Fibroblast of pulmonary artery (primary cell): ENCODE data around the gene MRPL41.
"Not testable (repeated sequence)": the region's sequence is repeated elsewhere in the genome, so short reads cannot be mapped to it uniquely, and the experiment has no call there.

Source experiments
- DNase-seq: peaks from one replicate; pipeline ENCODE4 v3.0.0-alpha.2; 2010; ENCODE audit warnings: low read depth
- H3K4me3 ChIP-seq: replicated peaks from 2 replicates; pipeline ENCODE4 v1.5.1; 2011; ENCODE audit warnings: low read depth, mild to moderate bottlenecking, control low read depth, low read length, moderate library complexity
- TF ChIP-seq, protein P1 (sequence below): IDR thresholded peaks from 2 replicates; pipeline ENCODE4 v1.5.1; 2011; ENCODE audit warnings: mild to moderate bottlenecking, control low read depth, low read length, inconsistent platforms; ENCODE audit errors: missing control alignments

Gene MRPL41

DNA sequence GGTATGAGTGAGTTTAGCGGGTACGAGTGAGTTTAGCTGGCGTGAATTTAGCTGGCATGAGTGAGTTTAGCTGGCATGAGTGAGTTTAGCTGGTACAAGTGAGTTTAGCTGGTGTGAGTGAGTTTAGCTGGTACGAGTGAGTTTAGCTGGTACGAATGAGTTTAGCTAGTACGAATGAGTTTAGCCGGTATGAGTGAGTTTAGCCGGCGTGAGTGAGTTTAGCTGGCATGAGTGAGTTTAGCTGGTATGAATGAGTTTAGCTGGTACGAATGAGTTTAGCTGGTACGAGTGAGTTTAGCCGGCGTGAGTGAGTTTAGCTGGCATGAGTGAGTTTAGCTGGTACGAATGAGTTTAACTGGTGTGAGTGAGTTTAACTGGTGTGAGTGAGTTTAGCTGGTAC is 42.5 kb upstream of the MRPL41 start:
- TF ChIP-seq, protein P1, sequence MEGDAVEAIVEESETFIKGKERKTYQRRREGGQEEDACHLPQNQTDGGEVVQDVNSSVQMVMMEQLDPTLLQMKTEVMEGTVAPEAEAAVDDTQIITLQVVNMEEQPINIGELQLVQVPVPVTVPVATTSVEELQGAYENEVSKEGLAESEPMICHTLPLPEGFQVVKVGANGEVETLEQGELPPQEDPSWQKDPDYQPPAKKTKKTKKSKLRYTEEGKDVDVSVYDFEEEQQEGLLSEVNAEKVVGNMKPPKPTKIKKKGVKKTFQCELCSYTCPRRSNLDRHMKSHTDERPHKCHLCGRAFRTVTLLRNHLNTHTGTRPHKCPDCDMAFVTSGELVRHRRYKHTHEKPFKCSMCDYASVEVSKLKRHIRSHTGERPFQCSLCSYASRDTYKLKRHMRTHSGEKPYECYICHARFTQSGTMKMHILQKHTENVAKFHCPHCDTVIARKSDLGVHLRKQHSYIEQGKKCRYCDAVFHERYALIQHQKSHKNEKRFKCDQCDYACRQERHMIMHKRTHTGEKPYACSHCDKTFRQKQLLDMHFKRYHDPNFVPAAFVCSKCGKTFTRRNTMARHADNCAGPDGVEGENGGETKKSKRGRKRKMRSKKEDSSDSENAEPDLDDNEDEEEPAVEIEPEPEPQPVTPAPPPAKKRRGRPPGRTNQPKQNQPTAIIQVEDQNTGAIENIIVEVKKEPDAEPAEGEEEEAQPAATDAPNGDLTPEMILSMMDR: no peak
- DNase-seq: no peak
- no peak overlapping the region for H3K4me3 ChIP-seq

DNA sequence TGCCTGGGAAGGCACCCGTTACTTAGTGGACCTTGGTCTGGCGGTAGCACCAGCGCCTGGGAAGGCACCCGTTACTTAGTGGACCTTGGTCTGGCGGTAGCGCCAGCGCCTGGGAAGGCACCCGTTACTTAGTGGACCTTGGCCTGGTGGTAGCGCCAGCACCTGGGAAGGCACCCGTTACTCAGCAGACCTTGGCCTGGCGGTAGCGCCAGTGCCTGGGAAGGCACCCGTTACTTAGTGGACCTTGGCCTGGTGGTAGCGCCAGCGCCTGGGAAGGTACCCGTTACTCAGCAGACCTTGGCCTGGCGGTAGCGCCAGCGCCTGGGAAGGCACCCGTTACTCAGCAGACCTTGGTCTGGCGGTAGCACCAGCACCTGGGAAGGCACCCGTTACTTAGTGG is 40.6 kb upstream of the MRPL41 start:
- H3K4me3 ChIP-seq, DNase-seq: not testable (repeated sequence)

DNA sequence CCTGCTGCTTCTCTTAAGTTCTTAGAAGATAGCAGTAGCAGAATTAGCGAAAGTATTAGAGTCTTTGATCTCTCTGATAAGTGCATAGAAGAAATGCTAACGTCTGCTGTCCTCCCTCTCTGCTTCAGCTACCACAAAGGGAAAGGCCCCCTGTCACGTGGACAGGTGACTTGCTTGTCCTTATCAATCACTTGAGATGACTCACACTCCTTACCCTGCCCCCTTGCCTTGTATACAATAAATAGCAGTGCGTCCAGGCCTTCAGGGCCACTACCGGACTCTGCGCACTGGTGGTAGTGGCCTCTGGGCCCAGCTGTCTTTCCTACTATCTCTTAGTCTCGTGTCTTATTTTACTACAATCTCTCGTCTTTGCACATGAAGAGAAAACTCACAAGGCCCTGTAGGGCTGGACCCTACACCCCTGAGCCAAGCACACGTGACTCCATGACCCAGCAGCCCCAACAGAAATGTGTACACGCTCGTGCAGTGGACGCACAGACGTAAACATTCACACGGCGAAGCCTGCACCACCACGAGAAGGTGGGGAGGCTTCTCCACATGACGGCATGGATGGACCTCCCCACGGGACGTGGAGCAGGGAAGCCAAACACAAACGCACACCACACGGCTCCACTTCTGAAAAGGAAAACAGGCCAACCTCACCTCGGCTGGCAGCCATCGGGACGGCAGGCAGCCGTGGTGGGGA is 39.8 kb upstream of the MRPL41 start:
- DNase-seq: no peak
- TF ChIP-seq, protein P1: no peak
- no peak overlapping the region for H3K4me3 ChIP-seq

DNA sequence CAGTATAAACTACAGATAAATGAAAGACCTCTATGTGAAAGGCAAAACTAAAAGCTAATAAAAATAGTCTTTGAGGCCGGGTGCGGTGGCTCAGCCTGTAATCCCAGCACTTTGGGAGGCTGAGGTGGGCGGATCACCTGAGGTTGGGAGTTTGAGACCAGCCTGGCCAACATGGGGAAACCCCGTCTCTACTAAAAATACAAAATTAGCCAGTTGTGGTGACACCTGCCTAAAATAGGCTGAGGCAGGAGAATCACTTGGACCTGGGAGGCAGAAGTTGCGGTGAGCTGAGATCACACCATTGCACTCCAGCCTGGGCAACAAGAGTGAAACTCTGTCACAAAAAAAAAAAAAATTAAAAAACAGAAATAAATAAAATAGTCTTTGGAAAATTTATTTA is 38.5 kb upstream of the MRPL41 start:
- H3K4me3 ChIP-seq, DNase-seq: not testable (repeated sequence)

DNA sequence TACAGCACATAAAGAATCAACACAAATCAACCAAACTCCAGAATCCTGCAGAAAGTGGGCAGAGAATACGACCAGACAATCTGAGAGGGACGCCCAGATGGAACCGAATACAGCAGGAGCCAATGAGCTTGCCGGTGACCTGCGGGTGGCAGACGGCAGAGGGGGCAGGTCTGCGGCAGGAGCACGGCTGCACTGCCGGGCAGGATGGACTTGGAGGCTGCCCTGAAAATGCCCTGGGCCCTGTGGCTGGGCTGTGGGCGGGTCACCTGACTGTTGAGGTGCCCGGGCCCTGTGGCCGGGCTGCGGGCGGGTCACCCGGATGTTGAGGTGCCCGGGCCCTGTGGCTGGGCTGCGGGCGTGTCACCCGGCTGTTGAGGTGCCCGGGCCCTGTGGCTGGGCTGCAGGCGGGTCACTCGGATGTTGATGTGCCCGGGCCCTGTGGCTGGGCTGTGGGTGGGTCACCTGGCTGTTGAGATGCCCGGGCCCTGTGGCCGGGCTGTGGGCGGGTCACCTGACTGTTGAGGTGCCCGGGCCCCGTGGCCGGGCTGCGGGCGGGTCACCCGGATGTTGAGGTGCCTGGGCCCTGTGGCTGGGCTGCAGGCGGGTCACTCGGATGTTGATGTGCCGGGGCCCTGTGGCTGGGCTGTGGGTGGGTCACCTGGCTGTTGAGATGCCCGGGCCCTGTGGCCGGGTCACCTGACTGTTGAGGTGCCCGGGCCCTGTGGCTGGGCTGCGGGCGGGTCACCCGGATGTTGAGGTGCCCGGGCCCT is 37.7 kb upstream of the MRPL41 start:
- DNase-seq, H3K4me3 ChIP-seq: not testable (repeated sequence)

DNA sequence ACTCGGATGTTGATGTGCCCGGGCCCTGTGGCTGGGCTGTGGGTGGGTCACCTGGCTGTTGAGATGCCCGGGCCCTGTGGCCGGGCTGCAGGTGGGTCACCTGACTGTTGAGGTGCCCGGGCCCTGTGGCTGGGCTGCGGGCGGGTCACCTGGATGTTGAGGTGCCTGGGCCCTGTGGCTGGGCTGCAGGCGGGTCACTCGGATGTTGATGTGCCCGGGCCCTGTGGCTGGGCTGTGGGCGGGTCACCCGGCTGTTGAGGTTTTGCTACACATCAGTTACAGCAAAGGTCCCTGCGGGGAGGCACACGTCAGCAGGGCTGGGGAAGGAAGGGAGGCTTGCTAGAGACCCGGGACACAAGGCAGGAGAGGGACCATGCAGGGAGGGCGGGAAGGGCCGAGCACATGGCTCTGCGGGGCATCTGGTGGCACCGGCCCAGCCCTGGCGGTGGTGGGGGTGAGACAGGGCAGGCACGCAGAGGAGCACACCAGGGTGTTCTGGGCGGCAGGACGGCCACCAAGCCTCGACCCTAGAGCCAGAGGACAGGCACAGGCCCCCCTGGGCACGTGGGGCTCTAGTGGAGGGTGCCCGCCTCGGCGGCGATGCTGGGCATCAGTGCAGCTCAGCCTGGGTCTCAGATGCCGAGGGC is 36.9 kb upstream of the MRPL41 start:
- no peak overlapping the region for H3K4me3 ChIP-seq
- DNase-seq: no peak
- TF ChIP-seq, protein P1: no peak

DNA sequence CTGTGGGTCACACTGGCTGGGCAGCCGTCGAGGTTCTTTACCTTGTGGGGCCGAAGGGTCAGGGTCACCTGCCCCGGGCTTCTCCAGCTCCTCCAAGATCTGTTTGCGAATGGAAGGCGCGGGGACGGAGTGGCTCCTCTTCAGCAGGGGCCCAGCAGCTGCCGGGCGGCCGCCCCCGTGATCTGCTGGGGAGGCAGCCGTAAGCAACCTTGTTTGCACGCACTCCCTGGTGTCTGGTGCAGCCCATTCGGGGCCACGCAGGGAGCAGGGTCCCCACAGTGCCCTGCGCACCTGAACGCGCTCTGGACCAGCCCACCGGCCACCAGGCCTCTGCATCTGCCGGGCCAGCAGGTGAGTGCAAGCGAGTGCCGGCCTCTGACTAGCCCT is 36.3 kb upstream of the MRPL41 start:
- DNase-seq: no peak
- TF ChIP-seq, protein P1: no peak
- no peak overlapping the region for H3K4me3 ChIP-seq

DNA sequence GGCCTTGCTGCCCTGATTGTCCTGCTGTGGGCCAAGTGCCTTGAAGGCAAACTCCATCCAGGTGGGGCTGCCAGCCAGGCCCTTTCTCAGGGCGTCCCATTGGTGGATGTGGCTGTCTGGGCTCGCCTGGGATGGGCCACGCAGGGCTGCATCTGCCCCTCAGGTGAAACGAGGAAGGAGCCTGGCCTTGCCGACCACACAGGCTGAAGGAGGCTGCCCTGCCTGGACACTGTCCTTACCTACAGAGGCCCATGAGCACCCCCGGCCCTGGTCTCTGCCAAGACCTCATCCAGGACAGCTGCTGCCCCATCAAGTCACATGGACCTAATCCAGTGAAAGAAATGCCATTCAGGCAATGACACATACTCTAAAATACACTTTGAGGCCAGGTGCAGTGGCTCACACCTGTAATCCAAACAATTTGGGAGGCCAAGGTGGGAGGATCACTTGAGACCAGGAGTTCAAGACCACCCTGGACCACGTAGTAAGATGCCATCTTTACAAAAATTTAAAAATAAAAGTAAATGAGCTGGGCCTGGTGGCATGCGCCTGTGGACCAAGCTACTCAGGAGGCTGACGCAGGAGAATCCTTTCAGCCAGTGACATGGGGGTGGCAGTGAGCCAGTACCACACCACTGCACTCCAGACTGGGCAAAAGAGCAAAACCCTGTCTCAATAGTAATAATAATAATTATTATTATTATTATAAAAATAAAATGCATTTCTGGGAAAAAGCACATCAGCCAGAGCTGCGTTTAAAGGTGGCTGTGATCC is 35.3 kb upstream of the MRPL41 start:
- TF ChIP-seq, protein P1: no peak
- DNase-seq: no peak
- no peak overlapping the region for H3K4me3 ChIP-seq

DNA sequence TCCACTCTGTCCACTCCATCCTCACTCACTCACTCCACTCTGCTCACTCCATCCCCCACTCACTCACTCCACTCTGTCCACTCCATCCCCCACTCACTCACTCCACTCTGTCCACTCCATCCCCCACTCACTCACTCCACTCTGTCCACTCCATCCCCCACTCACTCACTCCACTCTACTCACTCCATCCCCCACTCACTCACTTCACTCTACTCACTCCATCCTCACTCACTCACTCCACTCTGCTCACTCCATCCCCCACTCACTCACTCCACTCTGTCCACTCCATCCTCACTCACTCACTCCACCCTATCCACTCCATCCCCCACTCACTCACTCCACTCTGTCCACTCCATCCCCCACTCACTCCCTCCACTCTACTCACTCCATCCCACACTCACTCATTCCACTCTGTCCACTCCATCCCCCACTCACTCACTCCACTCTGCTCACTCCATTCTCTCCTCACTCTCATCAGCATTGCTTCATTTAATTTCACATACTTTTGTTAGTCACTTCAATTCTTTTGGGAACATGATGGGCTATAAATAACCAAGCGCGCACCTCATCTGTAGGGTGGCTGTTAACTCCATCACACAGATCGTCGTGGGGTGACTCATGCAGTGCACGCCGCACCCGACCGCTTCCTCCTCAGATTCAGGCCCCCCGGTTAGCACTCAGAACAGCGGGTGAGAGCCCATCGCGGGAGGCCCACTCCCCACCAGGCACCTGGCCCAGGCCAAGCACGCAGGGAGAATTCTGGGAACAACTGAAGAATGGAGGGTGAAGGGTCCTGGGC is 32.8 kb upstream of the MRPL41 start:
- not testable (repeated sequence) for DNase-seq, H3K4me3 ChIP-seq
